Central memory CD4-positive, alpha-beta T cell (primary cell): ENCODE results near the gene BIVM.

Experiments used
- DNase-seq: peaks from one replicate; pipeline ENCODE4 v3.0.0; 2022

Gene BIVM

GRCh38 chr13:102788683-102789082, 10.2 kb upstream of the BIVM start:
- DNase-seq = no peak

- DNase-seq = no peak
Measured at GRCh38 chr13:102792396-102792795, 6.5 kb upstream of the BIVM start.

GRCh38 chr13:102793611-102794355, 5.1 kb upstream of the BIVM start:
- no peak for DNase-seq

- peak; percentile 4 for DNase-seq
Measured at GRCh38 chr13:102799426-102800144, 666 bp downstream of the BIVM start.

- peak; percentile 76 for DNase-seq
Measured at GRCh38 chr13:102800145-102801041, 1.5 kb downstream of the BIVM start.

- DNase-seq = no peak
Measured at GRCh38 chr13:102805680-102806079, 6.8 kb downstream of the BIVM start.

GRCh38 chr13:102807699-102808098, 8.8 kb downstream of the BIVM start:
- no peak for DNase-seq

GRCh38 chr13:102812611-102813287, 13.8 kb downstream of the BIVM start:
- DNase-seq = no peak

GRCh38 chr13:102814025-102814607, 15.2 kb downstream of the BIVM start:
- DNase-seq = no peak

- no peak for DNase-seq
Measured at GRCh38 chr13:102814793-102815192, 15.9 kb downstream of the BIVM start.

GRCh38 chr13:102815788-102816187, 16.9 kb downstream of the BIVM start:
- DNase-seq = no peak

GRCh38 chr13:102816708-102817107, 17.8 kb downstream of the BIVM start:
- no peak for DNase-seq

GRCh38 chr13:102817241-102817640, 18.3 kb downstream of the BIVM start:
- no peak for DNase-seq

- no peak for DNase-seq
Measured at GRCh38 chr13:102817907-102818306, 19.0 kb downstream of the BIVM start.

- no peak for DNase-seq
Measured at GRCh38 chr13:102825400-102825799, 26.5 kb downstream of the BIVM start.

GRCh38 chr13:102825921-102826706, 27.2 kb downstream of the BIVM start:
- DNase-seq = no peak

- no peak for DNase-seq
Measured at GRCh38 chr13:102830646-102831045, 31.7 kb downstream of the BIVM start.

- no peak for DNase-seq
Measured at GRCh38 chr13:102836471-102836870, 37.6 kb downstream of the BIVM start.

- no peak for DNase-seq
Measured at GRCh38 chr13:102838273-102838672, 39.4 kb downstream of the BIVM start.

GRCh38 chr13:102838982-102839381, 40.1 kb downstream of the BIVM start:
- no peak for DNase-seq

- no peak for DNase-seq
Measured at GRCh38 chr13:102839462-102839861, 40.5 kb downstream of the BIVM start.

GRCh38 chr13:102845289-102845629, 46.3 kb downstream of the BIVM start:
- DNase-seq = no peak
